Stomach (tissue), 9 donors: ENCODE results near the gene LRRC3. TPM values are rescaled to one million over a fixed set of nuclear protein-coding genes. Genes with fewer than 3 reads are reported as not detected.

Experiments used
- DNase-seq, 2 donors: peaks; one replicate each; pipeline versions ENCODE4 v3.0.0 to v3.0.0-alpha.2; 2013 to 2019
- H3K27ac ChIP-seq, 5 donors: fragments of 200-600 bp in 4 of 5; sonication (generic) in 4 of 5; one replicate each; pipeline ENCODE4 v1.5.1; 2013 to 2019; ENCODE audit warnings: mild to moderate bottlenecking in 1 of 5, moderate library complexity in 1 of 5
- H3K27me3 ChIP-seq, 3 donors: fragments of 200-600 bp; sonication (generic); one replicate each; pipeline ENCODE4 v1.5.1; 2017 to 2019; ENCODE audit warnings: mixed run types in 1 of 3
- H3K36me3 ChIP-seq, 4 donors: fragments of 200-600 bp; sonication (generic); 1 replicate in 3 of 4; 2 replicates in 1 of 4; pipeline ENCODE4 v1.5.1; 2016 to 2019
- H3K4me1 ChIP-seq, 4 donors: fragments of 200-600 bp; sonication (generic); one replicate each; pipeline ENCODE4 v1.5.1; 2016 to 2019
- H3K4me3 ChIP-seq, 4 donors: fragments of 200-600 bp; sonication (generic) in 3 of 4; one replicate each; pipeline ENCODE4 v1.5.1; 2016 to 2019; ENCODE audit warnings: mild to moderate bottlenecking in 1 of 4
- H3K9me3 ChIP-seq, 4 donors: fragments of 200-600 bp; sonication (generic); one replicate each; pipeline ENCODE4 v1.5.1; 2016 to 2019
- EP300 ChIP-seq: sonication (generic); formaldehyde crosslinking; IDR thresholded peaks from one replicate; pipeline ENCODE4 v1.6.1; 2017; ENCODE audit warnings: antibody characterized with exemption
- POLR2A ChIP-seq, 4 donors: fragments of 450-650 bp; IDR thresholded peaks; one replicate each; pipeline ENCODE4 v1.6.1; 2016; ENCODE audit warnings: antibody characterized with exemption in 4 of 4, control low read depth in 2 of 4, mild to moderate bottlenecking in 1 of 4, moderate library complexity in 1 of 4
- POLR2AphosphoS5 ChIP-seq, 3 donors: sonication (generic); formaldehyde crosslinking; IDR thresholded peaks; one replicate each; pipeline ENCODE4 v1.6.1; 2016; ENCODE audit warnings: antibody characterized with exemption in 3 of 3
- WGBS, 5 donors: extraction: QIAGEN DNeasy Blood & Tissue Kit in 3 of 5; methylation state at CpG; one replicate each; pipeline versions ENCODE4 v1.1.5 to v1.1.7; 2013 to 2018; 5-methylcytosine and 5-hydroxymethylcytosine counted together
- intact Hi-C: fragments of 100-400 bp; cut with DNase I; formaldehyde crosslinking; loops from one replicate; pipeline ENCODE4 v1.15.1; 2023; ENCODE audit warnings: low total_unique reads
- polyA plus RNA-seq, 3 donors: library from polyadenylated mRNA; stranded (reverse); fragments of 200-250 nt; gene quantifications; one replicate each; pipeline ENCODE4 v1.2.3, GENCODE V29; 2013
- total RNA-seq, 5 donors: library from RNA; depleted of rRNA; stranded (reverse); fragments of >200 nt; gene quantifications; one replicate each; pipeline versions ENCODE4 v1.1.0 to v1.2.3, GENCODE V29; 2014 to 2016
- TF ChIP-seq, protein P1 (sequence below), 7 experiments: fragments of 450-650 bp in 4 of 7; fragments of 200-600 bp in 3 of 7; sonication (generic) in 3 of 7; IDR thresholded peaks; one replicate each; pipeline ENCODE4 v1.5.1; 2016 to 2019; ENCODE audit warnings: antibody characterized with exemption in 7 of 7, control low read depth in 2 of 7, mild to moderate bottlenecking in 1 of 7
- donor health status: healthy with polysubstance abuse.
- donor health status: Bipolar disorder and iron deficiency.
- donor health status: healthy.

Gene LRRC3
- total and polyA plus RNA-seq, 8 donors: 0.76 to 8.0 (median 1.5) TPM

DNA sequence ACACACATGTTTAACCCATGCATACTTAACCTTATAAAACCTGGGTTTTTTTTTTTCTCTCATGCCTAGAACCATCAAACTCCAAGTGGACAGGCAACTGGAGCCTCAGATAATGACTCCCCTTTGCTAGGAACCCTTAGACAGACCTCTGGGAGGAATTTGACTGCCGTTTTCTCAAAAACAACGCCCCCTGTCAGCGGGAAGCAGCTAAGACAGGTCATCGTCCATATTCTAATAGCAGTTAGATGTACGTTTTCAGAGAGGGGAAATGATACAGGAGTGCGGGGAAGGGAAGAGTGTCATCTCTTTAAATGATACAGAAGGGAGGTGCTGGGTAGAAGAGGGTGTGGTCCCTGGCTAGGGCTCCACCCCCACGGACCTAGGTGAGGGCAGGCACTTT is 34.7 kb downstream of the LRRC3 start:
- WGBS, 5 donors: 29 to 40% (median 35%) methylated on average over 7 of the region's 7 CpGs
- TF ChIP-seq POLR2AphosphoS5 (IDR thresholded peaks at IDR 0.05) (no peak), POLR2A (IDR thresholded peaks at IDR 0.05) (no peak), EP300 (no peak)
- TF ChIP-seq, protein P1, sequence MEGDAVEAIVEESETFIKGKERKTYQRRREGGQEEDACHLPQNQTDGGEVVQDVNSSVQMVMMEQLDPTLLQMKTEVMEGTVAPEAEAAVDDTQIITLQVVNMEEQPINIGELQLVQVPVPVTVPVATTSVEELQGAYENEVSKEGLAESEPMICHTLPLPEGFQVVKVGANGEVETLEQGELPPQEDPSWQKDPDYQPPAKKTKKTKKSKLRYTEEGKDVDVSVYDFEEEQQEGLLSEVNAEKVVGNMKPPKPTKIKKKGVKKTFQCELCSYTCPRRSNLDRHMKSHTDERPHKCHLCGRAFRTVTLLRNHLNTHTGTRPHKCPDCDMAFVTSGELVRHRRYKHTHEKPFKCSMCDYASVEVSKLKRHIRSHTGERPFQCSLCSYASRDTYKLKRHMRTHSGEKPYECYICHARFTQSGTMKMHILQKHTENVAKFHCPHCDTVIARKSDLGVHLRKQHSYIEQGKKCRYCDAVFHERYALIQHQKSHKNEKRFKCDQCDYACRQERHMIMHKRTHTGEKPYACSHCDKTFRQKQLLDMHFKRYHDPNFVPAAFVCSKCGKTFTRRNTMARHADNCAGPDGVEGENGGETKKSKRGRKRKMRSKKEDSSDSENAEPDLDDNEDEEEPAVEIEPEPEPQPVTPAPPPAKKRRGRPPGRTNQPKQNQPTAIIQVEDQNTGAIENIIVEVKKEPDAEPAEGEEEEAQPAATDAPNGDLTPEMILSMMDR (IDR thresholded peaks at IDR 0.05): no peak
- H3K36me3 ChIP-seq: peaks cover 0 to 5% (median 0%) of the 10 kb centered on the region in 4 donors
- H3K4me3 ChIP-seq: no peak overlapping the region
- peaks cover 4 to 23% (median 16%) of the 10 kb centered on the region in 4 donors for H3K9me3 ChIP-seq
- DNase-seq: no peak
- H3K27me3 ChIP-seq: peaks cover 0 to 12% (median 0%) of the 10 kb centered on the region in 3 donors
- intact Hi-C loops: no loop called here
- H3K4me1 ChIP-seq: peaks cover 0 to 9% (median 6%) of the 10 kb centered on the region in 4 donors
- H3K27ac ChIP-seq: no peak overlapping the region

DNA sequence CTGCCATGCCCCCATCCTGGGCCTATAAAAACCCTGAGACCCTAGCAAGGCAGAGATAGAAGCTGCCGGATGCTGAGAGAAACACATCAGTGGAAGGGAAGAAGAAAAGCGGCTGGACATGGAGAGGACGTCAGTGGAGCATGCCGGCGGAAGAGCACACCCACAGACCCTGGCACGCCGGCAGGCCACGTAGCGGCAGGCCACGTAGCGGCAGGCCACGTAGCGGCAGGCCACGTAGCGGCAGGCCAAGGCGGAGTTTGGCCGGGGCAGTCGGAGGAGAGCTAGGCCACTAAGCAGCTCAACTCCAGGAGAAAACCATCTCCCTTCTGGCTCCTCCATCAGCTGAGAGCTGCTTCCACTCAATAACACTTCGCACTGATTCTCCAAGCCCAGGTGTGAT is 35.1 kb downstream of the LRRC3 start:
- Histone ChIP-seq H3K9me3 (peaks cover 4 to 23% (median 16%) of the 10 kb centered on the region in 4 donors), H3K36me3 (peaks cover 0 to 5% (median 0%) of the 10 kb centered on the region in 4 donors), H3K4me3 (no peak overlapping the region), H3K27me3 (peaks cover 0 to 15% (median 0%) of the 10 kb centered on the region in 3 donors), H3K27ac (no peak overlapping the region), H3K4me1 (peaks cover 0 to 5% (median 2%) of the 10 kb centered on the region in 4 donors)
- 94 to 98% (median 96%) methylated on average over 19 of the region's 19 CpGs for WGBS, 5 donors
- intact Hi-C loops: no loop called here
- TF ChIP-seq EP300 (no peak), POLR2AphosphoS5 (IDR thresholded peaks at IDR 0.05) (no peak), POLR2A (IDR thresholded peaks at IDR 0.05) (no peak)
- TF ChIP-seq, protein P1 (IDR thresholded peaks at IDR 0.05): no peak
- DNase-seq: no peak

DNA sequence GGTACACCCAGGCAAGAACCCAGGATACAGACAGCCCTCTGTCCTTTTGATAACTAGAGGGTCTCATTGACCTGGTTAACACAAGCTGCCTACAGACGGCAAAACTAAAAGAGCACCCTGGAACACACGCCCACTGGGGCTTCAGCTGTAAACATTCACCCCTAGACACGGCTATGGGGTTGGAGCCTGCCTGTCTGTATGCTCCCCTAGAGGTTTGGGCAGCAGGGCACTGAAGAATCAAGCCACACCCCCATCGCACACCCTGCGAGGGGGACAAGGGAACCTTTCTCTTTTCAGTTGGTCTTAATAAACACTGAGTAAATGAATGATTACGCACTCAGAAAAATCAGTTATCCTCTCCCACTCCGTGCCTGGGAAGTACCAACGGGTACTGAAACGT is 35.5 kb downstream of the LRRC3 start:
- Histone ChIP-seq H3K9me3 (peaks cover 4 to 23% (median 16%) of the 10 kb centered on the region in 4 donors), H3K4me3 (no peak overlapping the region), H3K36me3 (peaks cover 0 to 5% (median 0%) of the 10 kb centered on the region in 4 donors), H3K27me3 (peaks cover 0 to 16% (median 0%) of the 10 kb centered on the region in 3 donors), H3K27ac (no peak overlapping the region), H3K4me1 (peaks cover 0 to under 1% (median 0%) of the 10 kb centered on the region in 4 donors)
- TF ChIP-seq POLR2A (IDR thresholded peaks at IDR 0.05) (no peak), POLR2AphosphoS5 (IDR thresholded peaks at IDR 0.05) (no peak), EP300 (no peak)
- TF ChIP-seq, protein P1 (IDR thresholded peaks at IDR 0.05): no peak
- 67 to 77% (median 75%) methylated on average over 9 of the region's 9 CpGs for WGBS, 5 donors
- no peak for DNase-seq
- intact Hi-C loops: no loop called here

DNA sequence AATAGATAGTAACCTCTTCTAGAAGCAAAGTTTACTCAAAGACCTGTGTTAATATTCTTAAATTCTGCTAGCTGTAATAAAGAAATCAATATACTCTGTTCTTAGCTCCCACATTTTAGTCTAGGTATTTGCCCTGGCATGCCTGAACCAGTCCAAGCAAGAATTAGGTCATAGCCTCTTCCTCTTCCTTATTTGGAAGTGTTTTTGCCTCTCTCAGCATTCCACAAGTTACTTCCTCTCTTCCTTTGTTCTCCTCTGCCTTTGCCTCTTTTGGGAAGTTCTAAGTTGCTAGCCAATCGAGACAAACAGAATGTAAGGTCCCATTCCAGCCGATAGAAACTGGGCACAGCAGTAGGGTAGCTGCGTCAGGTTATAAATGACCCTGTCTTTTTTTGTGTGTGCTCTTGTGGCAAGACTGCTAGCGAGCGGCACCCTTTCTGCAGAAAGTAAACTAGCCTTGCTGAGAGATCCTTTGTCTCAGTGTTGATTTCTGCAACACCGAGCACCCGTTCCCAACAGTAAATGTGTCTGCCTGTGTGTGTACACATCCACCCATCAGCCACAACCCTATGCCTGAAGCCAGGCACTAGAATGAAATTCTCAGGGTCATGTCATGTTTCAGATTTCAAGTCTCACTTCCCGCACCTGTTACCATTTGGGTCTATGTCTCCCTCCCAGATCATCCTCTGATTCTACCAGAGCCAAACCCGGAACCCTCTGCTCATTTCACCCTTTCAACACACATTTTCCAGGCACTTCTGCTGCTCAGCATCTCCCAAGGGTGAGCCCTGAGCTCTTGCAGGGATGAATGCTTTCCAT is 37.5 kb downstream of the LRRC3 start:
- TF ChIP-seq, protein P1 (IDR thresholded peaks at IDR 0.05): no peak
- TF ChIP-seq POLR2AphosphoS5 (IDR thresholded peaks at IDR 0.05) (no peak), EP300 (no peak), POLR2A (IDR thresholded peaks at IDR 0.05) (no peak)
- peaks cover 0 to 10% (median 3%) of the 10 kb centered on the region in 4 donors for H3K4me1 ChIP-seq
- H3K27ac ChIP-seq: no peak overlapping the region
- intact Hi-C loops: no loop called here
- H3K36me3 ChIP-seq: peaks cover 0 to 5% (median 0%) of the 10 kb centered on the region in 4 donors
- H3K9me3 ChIP-seq: peaks cover 4 to 23% (median 16%) of the 10 kb centered on the region in 4 donors
- H3K27me3 ChIP-seq: peaks cover 0 to 35% (median 0%) of the 10 kb centered on the region in 3 donors
- no peak overlapping the region for H3K4me3 ChIP-seq
- 91 to 95% (median 93%) methylated on average over 9 of the region's 9 CpGs for WGBS, 5 donors
- no peak for DNase-seq
